SK-N-SH treated with all-trans-retinoic acid at 6 μM for 48 hours (cell line): ENCODE results near the gene PDE6B.

Source experiments
- ATAC-seq: fragments of 200-7000 bp; cut with Tn5 transposase; 3 replicates; pipeline ENCODE4 v1.9.1; 2020; ENCODE audit warnings: mild to moderate bottlenecking, moderate library complexity
- ARNTL ChIP-seq: fragments of 450-650 bp; formaldehyde crosslinking; IDR thresholded peaks from 2 replicates; pipeline ENCODE4 v1.5.0; 2020; ENCODE audit warnings: low read depth, mild to moderate bottlenecking, moderate library complexity, borderline replicate concordance
- BACH2 ChIP-seq: fragments of 250-450 bp; sonication (Bioruptor Pico); IDR thresholded peaks from 2 replicates; pipeline ENCODE4 v1.9.0; 2021; ENCODE audit warnings: mild to moderate bottlenecking, borderline replicate concordance
- CREB5 ChIP-seq: fragments of 250-450 bp; sonication (Bioruptor Pico); IDR thresholded peaks from 2 replicates; pipeline ENCODE4 v1.5.1; 2020; ENCODE audit warnings: low read depth, mild to moderate bottlenecking, moderate library complexity
- CSDC2 ChIP-seq: fragments of 250-450 bp; sonication (Bioruptor Pico); IDR thresholded peaks from 2 replicates; pipeline ENCODE4 v1.5.0; 2020; ENCODE audit warnings: mild to moderate bottlenecking, moderate library complexity
- ESRRG ChIP-seq: fragments of 250-450 bp; sonication (Bioruptor Pico); IDR thresholded peaks from 2 replicates; pipeline ENCODE4 v1.6.1; 2021; ENCODE audit warnings: mild to moderate bottlenecking
- GLIS3 ChIP-seq: fragments of 250-450 bp; sonication (Bioruptor Pico); IDR thresholded peaks from 2 replicates; pipeline ENCODE4 v1.5.0; 2020; ENCODE audit warnings: mild to moderate bottlenecking, moderate library complexity
- ISL1 ChIP-seq: fragments of 250-450 bp; sonication (Bioruptor Pico); IDR thresholded peaks from 2 replicates; pipeline ENCODE4 v2.1.2; 2022; ENCODE audit warnings: mild to moderate bottlenecking, moderate library complexity
- OSR1 ChIP-seq: fragments of 250-450 bp; sonication (Bioruptor Pico); IDR thresholded peaks from 2 replicates; pipeline ENCODE4 v1.8.0; 2022; ENCODE audit warnings: moderate library complexity, mild to moderate bottlenecking, inconsistent platforms
- PATZ1 ChIP-seq: fragments of 250-450 bp; sonication (Bioruptor Pico); IDR thresholded peaks from 2 replicates; pipeline ENCODE4 v1.8.0; 2020; ENCODE audit warnings: mild to moderate bottlenecking, moderate library complexity, borderline replicate concordance
- RARB ChIP-seq: fragments of 250-450 bp; sonication (Bioruptor Pico); IDR thresholded peaks from 2 replicates; pipeline ENCODE4 v1.8.0; 2021; ENCODE audit warnings: mild to moderate bottlenecking, moderate library complexity
- SNAI2 ChIP-seq: fragments of 250-450 bp; sonication (Bioruptor Pico); IDR thresholded peaks from 2 replicates; pipeline ENCODE4 v1.5.0; 2020; ENCODE audit warnings: mild to moderate bottlenecking, moderate library complexity
- TCF4 ChIP-seq: fragments of 250-450 bp; sonication (Bioruptor Pico); IDR thresholded peaks from 2 replicates; pipeline ENCODE4 v1.8.0; 2021; ENCODE audit warnings: mild to moderate bottlenecking, moderate library complexity, borderline replicate concordance
- TOX ChIP-seq: fragments of 250-450 bp; sonication (Bioruptor Pico); IDR thresholded peaks from 2 replicates; pipeline ENCODE4 v1.8.0; 2021; ENCODE audit warnings: mild to moderate bottlenecking, moderate library complexity, borderline replicate concordance
- ZC3H10 ChIP-seq: fragments of 250-450 bp; sonication (Bioruptor Pico); IDR thresholded peaks from 2 replicates; pipeline ENCODE4 v1.5.1; 2021; ENCODE audit warnings: mild to moderate bottlenecking, moderate library complexity
- ZFP3 ChIP-seq: fragments of 250-450 bp; sonication (Bioruptor Pico); IDR thresholded peaks from 2 replicates; pipeline ENCODE4 v1.5.0; 2020; ENCODE audit warnings: mild to moderate bottlenecking, moderate library complexity
- ZFP30 ChIP-seq: fragments of 450-650 bp; formaldehyde crosslinking; IDR thresholded peaks from 2 replicates; pipeline ENCODE4 v1.5.0; 2022; ENCODE audit warnings: mild to moderate bottlenecking, moderate library complexity
- ZNF8 ChIP-seq: fragments of 450-650 bp; formaldehyde crosslinking; IDR thresholded peaks from 2 replicates; pipeline ENCODE4 v1.5.0; 2020; ENCODE audit warnings: mild to moderate bottlenecking, moderate library complexity
- TF ChIP-seq, protein P1 (sequence below): fragments of 250-450 bp; sonication (Bioruptor Pico); IDR thresholded peaks from 2 replicates; pipeline ENCODE4 v1.8.0; 2021; ENCODE audit warnings: low read depth, mild to moderate bottlenecking, moderate library complexity, borderline replicate concordance
- TF ChIP-seq, protein P2 (sequence below): fragments of 250-450 bp; sonication (Bioruptor Pico); IDR thresholded peaks from 2 replicates; pipeline ENCODE4 v1.5.1; 2021; ENCODE audit warnings: mild to moderate bottlenecking, moderate library complexity

PDE6B gene

GRCh38 chr4:648579-649292 is 23.4 kb downstream of the PDE6B start:
- no peak for TF ChIP-seq ZC3H10 (CRISPR knock-in tag)
- TF ChIP-seq CREB5 (CRISPR knock-in tag): no peak
- no peak for TF ChIP-seq ZNF8 (CRISPR knock-in tag)
- TF ChIP-seq GLIS3: no peak
- no peak for ATAC-seq

DNA sequence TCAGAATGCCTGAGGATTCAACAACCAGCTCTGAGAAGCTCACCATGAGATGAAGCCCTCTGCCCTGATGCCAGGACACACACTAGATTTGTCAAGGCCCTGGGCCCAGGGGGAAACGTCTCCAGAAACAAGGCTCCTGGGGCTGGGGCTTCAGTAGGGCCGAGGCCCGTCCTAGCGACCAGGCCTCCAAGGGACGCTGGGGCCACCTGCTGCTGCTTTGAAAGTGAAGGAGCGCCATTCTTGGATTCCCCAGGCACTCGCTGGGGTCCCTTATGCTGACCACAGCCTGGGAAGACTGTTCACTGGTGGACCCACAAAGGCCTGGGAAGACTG is 23.9 kb downstream of the PDE6B start:
- no peak for ATAC-seq
- TF ChIP-seq PATZ1 (CRISPR knock-in tag): no peak
- TF ChIP-seq ESRRG (CRISPR knock-in tag): no peak
- TF ChIP-seq, protein P1, sequence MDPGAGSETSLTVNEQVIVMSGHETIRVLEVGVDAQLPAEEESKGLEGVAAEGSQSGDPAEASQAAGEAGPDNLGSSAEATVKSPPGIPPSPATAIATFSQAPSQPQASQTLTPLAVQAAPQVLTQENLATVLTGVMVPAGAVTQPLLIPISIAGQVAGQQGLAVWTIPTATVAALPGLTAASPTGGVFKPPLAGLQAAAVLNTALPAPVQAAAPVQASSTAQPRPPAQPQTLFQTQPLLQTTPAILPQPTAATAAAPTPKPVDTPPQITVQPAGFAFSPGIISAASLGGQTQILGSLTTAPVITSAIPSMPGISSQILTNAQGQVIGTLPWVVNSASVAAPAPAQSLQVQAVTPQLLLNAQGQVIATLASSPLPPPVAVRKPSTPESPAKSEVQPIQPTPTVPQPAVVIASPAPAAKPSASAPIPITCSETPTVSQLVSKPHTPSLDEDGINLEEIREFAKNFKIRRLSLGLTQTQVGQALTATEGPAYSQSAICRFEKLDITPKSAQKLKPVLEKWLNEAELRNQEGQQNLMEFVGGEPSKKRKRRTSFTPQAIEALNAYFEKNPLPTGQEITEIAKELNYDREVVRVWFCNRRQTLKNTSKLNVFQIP (CRISPR knock-in tag): no peak
- TF ChIP-seq TCF4 (CRISPR knock-in tag): no peak
- TF ChIP-seq ZFP30 (CRISPR knock-in tag): no peak
- no peak for TF ChIP-seq SNAI2 (CRISPR knock-in tag)
- no peak for TF ChIP-seq ARNTL (CRISPR knock-in tag)

DNA sequence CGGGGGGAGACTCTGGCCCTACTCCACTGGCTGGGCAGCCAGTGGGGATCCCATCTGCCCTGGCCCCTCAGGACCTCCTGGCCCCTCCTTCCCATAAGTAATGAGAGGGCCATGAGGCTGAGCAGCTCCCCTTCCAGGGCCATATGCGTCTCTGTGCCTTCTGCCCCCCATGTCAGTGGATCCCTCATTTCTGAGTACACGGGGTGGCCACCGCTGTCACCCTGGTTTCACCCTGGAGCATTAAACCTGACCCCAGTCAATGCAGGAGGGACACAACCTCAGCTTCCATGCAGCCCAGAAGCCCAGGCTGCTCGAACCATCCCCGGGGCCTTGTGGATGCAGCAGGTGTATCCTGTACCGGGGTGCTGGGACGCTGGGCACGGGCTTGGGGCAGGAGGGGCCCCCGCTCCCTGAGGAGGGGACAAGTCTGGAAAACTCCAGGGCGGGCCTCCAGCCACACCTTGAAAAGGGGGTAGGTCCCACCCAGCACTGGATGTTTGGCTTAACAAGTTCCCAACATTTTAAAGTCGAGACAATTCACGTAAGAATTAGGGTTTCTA is 24.5 kb downstream of the PDE6B start:
- ATAC-seq: no peak
- TF ChIP-seq ZFP3 (CRISPR knock-in tag) (no peak), TOX (no peak), ZNF8 (CRISPR knock-in tag) (no peak), OSR1 (CRISPR knock-in tag) (no peak), ZFP30 (CRISPR knock-in tag) (no peak), CSDC2 (no peak), TCF4 (CRISPR knock-in tag) (no peak), ARNTL (CRISPR knock-in tag) (no peak)
- TF ChIP-seq, protein P2, sequence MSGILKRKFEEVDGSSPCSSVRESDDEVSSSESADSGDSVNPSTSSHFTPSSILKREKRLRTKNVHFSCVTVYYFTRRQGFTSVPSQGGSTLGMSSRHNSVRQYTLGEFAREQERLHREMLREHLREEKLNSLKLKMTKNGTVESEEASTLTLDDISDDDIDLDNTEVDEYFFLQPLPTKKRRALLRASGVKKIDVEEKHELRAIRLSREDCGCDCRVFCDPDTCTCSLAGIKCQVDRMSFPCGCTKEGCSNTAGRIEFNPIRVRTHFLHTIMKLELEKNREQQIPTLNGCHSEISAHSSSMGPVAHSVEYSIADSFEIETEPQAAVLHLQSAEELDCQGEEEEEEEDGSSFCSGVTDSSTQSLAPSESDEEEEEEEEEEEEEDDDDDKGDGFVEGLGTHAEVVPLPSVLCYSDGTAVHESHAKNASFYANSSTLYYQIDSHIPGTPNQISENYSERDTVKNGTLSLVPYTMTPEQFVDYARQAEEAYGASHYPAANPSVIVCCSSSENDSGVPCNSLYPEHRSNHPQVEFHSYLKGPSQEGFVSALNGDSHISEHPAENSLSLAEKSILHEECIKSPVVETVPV (CRISPR knock-in tag): no peak
- TF ChIP-seq, protein P1 (CRISPR knock-in tag): no peak

DNA sequence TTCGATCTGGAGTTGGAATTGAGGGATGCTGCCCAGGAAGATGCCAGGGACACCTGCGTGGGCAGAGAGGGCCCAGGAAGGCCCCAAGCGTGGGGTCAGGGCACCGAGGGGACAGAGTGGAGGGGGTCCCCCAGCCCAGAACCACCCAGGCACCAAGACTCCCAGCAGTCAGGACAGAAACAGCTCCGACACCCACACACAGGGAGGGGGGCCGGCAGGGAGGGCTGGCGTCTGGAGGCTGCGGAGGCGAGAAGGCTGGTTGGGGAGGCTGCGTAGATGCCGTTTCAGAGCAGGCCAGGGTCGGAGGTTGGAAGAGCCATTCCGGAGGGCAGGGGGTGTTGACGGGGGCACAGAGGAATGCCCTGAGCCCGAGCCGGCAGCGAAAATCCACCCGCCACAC is 25.1 kb downstream of the PDE6B start:
- ATAC-seq: no peak
- TF ChIP-seq CSDC2 (no peak), ESRRG (CRISPR knock-in tag) (no peak), ARNTL (CRISPR knock-in tag) (no peak), CREB5 (CRISPR knock-in tag) (no peak), ZNF8 (CRISPR knock-in tag) (no peak), ISL1 (CRISPR knock-in tag) (no peak), RARB (no peak), BACH2 (no peak), GLIS3 (no peak), ZFP3 (CRISPR knock-in tag) (no peak)
- TF ChIP-seq, protein P1 (CRISPR knock-in tag): no peak
